ENCODE results near the gene CUL1.
"Not testable (repeated sequence)": the region's sequence is repeated elsewhere in the genome, so short reads cannot be mapped to it uniquely, and the experiment has no call there.

Gene CUL1

GRCh38 chr7:148706368-148706767 lies 7.7 kb downstream of the CUL1 start:
- no peak overlapping the region for H3K4me2 ChIP-seq (ENCODE audit: low read length)
- no peaks in the 10 kb centered on the region for H3K36me3 ChIP-seq (ENCODE audit: control insufficient read depth, insufficient read depth, low read length)
- TF ChIP-seq CTCF (IDR thresholded peaks at IDR 0.05): no peak
- H3K9ac ChIP-seq: no peak overlapping the region
- H3K4me1 ChIP-seq: peaks cover 31% of the 10 kb centered on the region
- H3K27me3 ChIP-seq (ENCODE audit: control insufficient read depth, insufficient read depth, low read length): no peaks in the 10 kb centered on the region
- H3K9me3 ChIP-seq (ENCODE audit: control insufficient read depth, low read length): no peaks in the 10 kb centered on the region
- no peak overlapping the region for H2AFZ ChIP-seq
- peaks cover 73% of the 10 kb centered on the region for H3K79me2 ChIP-seq
- H3K4me3 ChIP-seq (ENCODE audit: low read depth, low read length): no peak overlapping the region
- H3K27ac ChIP-seq: no peak overlapping the region

GRCh38 chr7:148708026-148708885 lies 9.6 kb downstream of the CUL1 start:
- Histone ChIP-seq H3K36me3 (ENCODE audit: control insufficient read depth, insufficient read depth, low read length) (no peaks in the 10 kb centered on the region), H3K79me2 (peaks cover 71% of the 10 kb centered on the region), H3K4me3 (ENCODE audit: low read depth, low read length) (peak overlapping the region; percentile 3), H2AFZ (no peak overlapping the region), H3K27ac (no peak overlapping the region), H3K4me1 (peaks cover 31% of the 10 kb centered on the region), H3K4me2 (ENCODE audit: low read length) (peak overlapping the region; percentile 2), H3K9ac (no peak overlapping the region), H3K9me3 (ENCODE audit: control insufficient read depth, low read length) (no peaks in the 10 kb centered on the region), H3K27me3 (ENCODE audit: control insufficient read depth, insufficient read depth, low read length) (no peaks in the 10 kb centered on the region)
- no peak for TF ChIP-seq CTCF (IDR thresholded peaks at IDR 0.05)

DNA sequence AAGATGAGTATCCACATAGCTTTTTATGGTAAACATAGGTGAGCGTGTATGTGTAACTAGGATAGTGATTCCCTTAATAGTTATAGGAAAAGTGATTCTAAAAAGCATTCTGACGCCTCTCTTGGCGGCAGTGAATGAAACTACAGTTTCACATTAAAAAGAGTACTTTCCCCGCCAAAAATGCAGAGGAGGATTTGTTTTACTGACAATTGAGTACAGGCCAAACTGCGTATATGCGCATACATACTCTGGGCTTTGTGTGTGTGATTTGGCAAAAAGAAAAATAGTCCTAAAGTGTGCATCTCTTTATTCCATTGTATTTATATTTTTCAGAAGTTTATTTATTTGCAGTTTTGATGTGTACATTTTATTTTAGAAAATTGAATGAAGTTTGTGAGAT lies 10.3 kb downstream of the CUL1 start:
- H3K27me3 ChIP-seq (ENCODE audit: control insufficient read depth, insufficient read depth, low read length): no peaks in the 10 kb centered on the region
- no peak overlapping the region for H3K4me2 ChIP-seq (ENCODE audit: low read length)
- H3K27ac ChIP-seq: no peak overlapping the region
- H3K79me2 ChIP-seq: peaks cover 73% of the 10 kb centered on the region
- no peak for TF ChIP-seq CTCF (IDR thresholded peaks at IDR 0.05)
- H3K4me1 ChIP-seq: peaks cover 32% of the 10 kb centered on the region
- H3K4me3 ChIP-seq (ENCODE audit: low read depth, low read length): no peak overlapping the region
- no peak overlapping the region for H3K9ac ChIP-seq
- H3K9me3 ChIP-seq (ENCODE audit: control insufficient read depth, low read length): no peaks in the 10 kb centered on the region
- no peaks in the 10 kb centered on the region for H3K36me3 ChIP-seq (ENCODE audit: control insufficient read depth, insufficient read depth, low read length)
- H2AFZ ChIP-seq: no peak overlapping the region

DNA sequence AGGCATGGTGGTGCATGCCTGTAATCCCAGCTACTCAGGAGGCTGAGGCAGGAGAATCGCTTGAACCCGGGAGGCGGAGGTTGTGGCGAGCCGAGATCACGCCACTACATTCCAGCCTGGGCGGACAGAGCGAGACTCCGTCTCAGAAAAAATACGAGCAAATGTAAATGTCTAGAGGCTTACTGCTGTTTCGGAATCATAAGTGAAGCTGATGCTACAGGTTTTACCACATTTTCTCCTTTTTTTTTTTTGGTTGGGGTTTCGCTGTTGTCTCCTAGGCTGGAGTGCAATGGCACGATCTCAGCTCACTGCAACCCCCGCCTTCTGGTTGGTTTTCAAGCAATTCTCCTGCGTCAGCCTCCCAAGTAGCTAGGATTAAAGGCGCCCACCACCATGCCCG lies 11.7 kb downstream of the CUL1 start:
- Histone ChIP-seq H3K79me2 (peaks cover 78% of the 10 kb centered on the region), H3K4me1 (peaks cover 32% of the 10 kb centered on the region)
- not testable (repeated sequence) for H3K9me3 ChIP-seq (ENCODE audit: control insufficient read depth, low read length); H3K27ac ChIP-seq; H3K27me3 ChIP-seq (ENCODE audit: control insufficient read depth, insufficient read depth, low read length); H3K4me2 ChIP-seq (ENCODE audit: low read length); H3K9ac ChIP-seq; H3K4me3 ChIP-seq (ENCODE audit: low read depth, low read length); H3K36me3 ChIP-seq (ENCODE audit: control insufficient read depth, insufficient read depth, low read length); H2AFZ ChIP-seq

- Histone ChIP-seq H2AFZ (no peak overlapping the region), H3K79me2 (peaks cover 80% of the 10 kb centered on the region), H3K36me3 (ENCODE audit: control insufficient read depth, insufficient read depth, low read length) (no peaks in the 10 kb centered on the region), H3K4me3 (ENCODE audit: low read depth, low read length) (no peak overlapping the region), H3K4me2 (ENCODE audit: low read length) (no peak overlapping the region), H3K27me3 (ENCODE audit: control insufficient read depth, insufficient read depth, low read length) (no peaks in the 10 kb centered on the region), H3K9ac (no peak overlapping the region), H3K4me1 (peaks cover 33% of the 10 kb centered on the region), H3K27ac (no peak overlapping the region), H3K9me3 (ENCODE audit: control insufficient read depth, low read length) (no peaks in the 10 kb centered on the region)
- no peak for TF ChIP-seq CTCF (IDR thresholded peaks at IDR 0.05)
These were observed 12.7 kb downstream of the CUL1 start for GRCh38 chr7:148711191-148712102.
